GM21526 (cell line): ENCODE measurements around the gene SCUBE1.

ENCODE experiments used
- ATAC-seq: cut with Tn5 transposase; IDR thresholded peaks from one replicate; pipeline ENCODE4 v1.9.1; 2021; ENCODE audit warnings: moderate library complexity; ENCODE audit not compliant: unreplicated experiment, low FRiP score

The SCUBE1 gene

GRCh38 chr22:43331069-43331451 is 12.1 kb downstream of the SCUBE1 start:
- no peak for ATAC-seq

- ATAC-seq: no peak
Measured at GRCh38 chr22:43330178-43331068, 12.7 kb downstream of the SCUBE1 start.

GRCh38 chr22:43329061-43329460 is 14.1 kb downstream of the SCUBE1 start:
- ATAC-seq: no peak

GRCh38 chr22:43327157-43327438 is 16.1 kb downstream of the SCUBE1 start:
- no peak for ATAC-seq

- ATAC-seq: no peak
Measured at GRCh38 chr22:43326331-43327156, 16.6 kb downstream of the SCUBE1 start.

GRCh38 chr22:43325176-43325575 is 18.0 kb downstream of the SCUBE1 start:
- no peak for ATAC-seq

- no peak for ATAC-seq
Measured at GRCh38 chr22:43320943-43321900, 21.9 kb downstream of the SCUBE1 start.

GRCh38 chr22:43319661-43320486 is 23.3 kb downstream of the SCUBE1 start:
- no peak for ATAC-seq

GRCh38 chr22:43317239-43317638 is 25.9 kb downstream of the SCUBE1 start:
- no peak for ATAC-seq

- no peak for ATAC-seq
Measured at GRCh38 chr22:43315687-43316217, 27.4 kb downstream of the SCUBE1 start.

GRCh38 chr22:43314611-43315010 is 28.6 kb downstream of the SCUBE1 start:
- ATAC-seq: no peak

- ATAC-seq: no peak
Measured at GRCh38 chr22:43313890-43314474, 29.2 kb downstream of the SCUBE1 start.

- no peak for ATAC-seq
Measured at GRCh38 chr22:43313244-43313889, 29.8 kb downstream of the SCUBE1 start.

GRCh38 chr22:43312608-43313007 is 30.6 kb downstream of the SCUBE1 start:
- ATAC-seq: no peak

- ATAC-seq: no peak
Measured at GRCh38 chr22:43310798-43311197, 32.4 kb downstream of the SCUBE1 start.

GRCh38 chr22:43310311-43310710 is 32.9 kb downstream of the SCUBE1 start:
- no peak for ATAC-seq

- ATAC-seq: no peak
Measured at GRCh38 chr22:43308836-43309235, 34.3 kb downstream of the SCUBE1 start.

GRCh38 chr22:43308060-43308830 is 34.9 kb downstream of the SCUBE1 start:
- ATAC-seq: no peak
